HG02938 (cell line): ENCODE measurements around the gene FAM168A.
"Not testable (repeated sequence)": the region's sequence is repeated elsewhere in the genome, so short reads cannot be mapped to it uniquely, and the experiment has no call there.

Experiments
- ATAC-seq: cut with Tn5 transposase; IDR thresholded peaks from one replicate; pipeline ENCODE4 v1.9.1; 2021; ENCODE audit warnings: mild to moderate bottlenecking, moderate library complexity; ENCODE audit not compliant: unreplicated experiment

The FAM168A gene

GRCh38 chr11:73470036-73470612, 127.8 kb downstream of the FAM168A start:
- not testable (repeated sequence) for ATAC-seq

- ATAC-seq = no peak
Measured at GRCh38 chr11:73469401-73469800, 128.5 kb downstream of the FAM168A start.

DNA sequence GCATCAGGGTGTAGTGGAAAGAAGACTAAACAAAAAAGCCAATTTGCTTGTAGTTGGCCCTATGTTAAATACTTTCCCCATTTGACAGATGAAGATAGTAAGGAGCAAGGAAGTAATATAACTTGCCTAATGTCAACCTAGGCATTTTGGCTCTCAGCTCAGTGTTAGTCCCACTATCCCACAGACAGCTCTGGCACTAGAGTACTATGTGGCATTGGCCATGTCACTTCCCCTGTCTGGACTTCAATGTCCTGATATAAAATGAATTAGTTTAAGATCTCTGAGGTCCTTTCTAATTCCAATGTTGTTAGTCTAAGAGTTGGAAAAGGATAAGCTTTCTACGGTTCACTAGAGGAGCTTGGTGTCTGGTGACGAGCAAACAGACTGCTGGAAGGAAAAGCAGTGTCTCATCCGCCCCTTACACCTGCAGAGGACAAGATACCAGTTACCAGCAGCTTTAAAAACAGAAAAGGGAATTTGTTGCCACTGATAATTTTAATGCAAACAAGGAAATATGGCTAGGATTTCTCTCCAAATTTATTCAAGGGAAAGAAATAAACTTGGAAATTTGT, 129.2 kb downstream of the FAM168A start:
- ATAC-seq = no peak

- ATAC-seq = no peak
Measured at GRCh38 chr11:73467505-73467904, 130.4 kb downstream of the FAM168A start.

GRCh38 chr11:73466643-73467042, 131.3 kb downstream of the FAM168A start:
- ATAC-seq = no peak

GRCh38 chr11:73465871-73466270, 132.0 kb downstream of the FAM168A start:
- ATAC-seq = no peak

DNA sequence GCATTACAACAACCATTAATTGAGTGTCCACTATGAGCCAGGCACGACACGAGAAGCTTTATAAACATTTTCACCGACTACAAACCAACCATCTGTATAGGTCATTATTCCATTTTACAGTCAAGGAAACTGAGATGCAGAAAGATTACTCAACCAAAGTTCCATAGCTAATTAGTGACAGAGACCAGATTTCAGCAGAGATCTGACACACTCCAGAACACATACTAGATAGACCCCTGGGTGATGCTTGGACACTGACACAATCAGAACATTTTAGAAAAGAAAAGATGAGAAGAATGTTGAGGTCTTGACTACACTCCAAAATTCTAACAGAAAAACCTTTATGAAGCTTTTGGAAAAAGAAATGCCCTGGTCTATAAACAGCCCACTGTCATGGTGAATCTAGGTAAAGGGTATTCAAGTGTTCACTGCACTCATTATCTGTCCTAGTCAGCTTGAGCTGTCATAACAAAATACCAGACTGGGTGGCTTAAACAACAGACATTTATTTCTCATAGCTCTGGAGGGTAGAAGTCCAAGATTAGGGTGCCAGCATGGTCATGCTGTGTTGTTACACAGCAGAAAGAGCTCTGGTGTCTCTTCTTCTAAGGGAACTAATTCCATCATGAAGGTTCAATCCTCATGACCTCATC, 132.8 kb downstream of the FAM168A start:
- ATAC-seq = no peak

DNA sequence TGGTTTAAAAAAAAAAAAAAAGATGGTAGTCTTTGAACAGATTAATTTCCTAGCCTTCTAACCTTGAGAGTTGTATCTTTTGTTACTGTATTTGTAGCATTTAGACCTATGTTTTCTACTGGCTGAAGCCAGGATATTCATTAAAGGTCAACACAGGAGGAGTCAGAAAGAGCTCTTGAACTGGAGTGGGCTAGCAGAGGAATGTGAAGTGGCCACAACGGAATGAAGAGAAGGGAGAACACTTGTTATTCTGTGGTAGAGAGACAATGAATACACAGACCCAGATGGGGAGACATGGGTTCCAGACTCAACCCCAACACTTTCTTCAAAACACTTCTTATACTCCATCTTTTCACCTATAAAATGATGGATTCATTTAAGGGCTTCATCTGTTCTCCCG, 133.6 kb downstream of the FAM168A start:
- no peak for ATAC-seq

- no peak for ATAC-seq
Measured at GRCh38 chr11:73463359-73463758, 134.6 kb downstream of the FAM168A start.

GRCh38 chr11:73461964-73462363, 135.9 kb downstream of the FAM168A start:
- ATAC-seq = no peak

GRCh38 chr11:73461335-73461840, 136.5 kb downstream of the FAM168A start:
- ATAC-seq = no peak

- no peak for ATAC-seq
Measured at GRCh38 chr11:73458201-73458600, 139.7 kb downstream of the FAM168A start.

GRCh38 chr11:73454987-73455386, 142.9 kb downstream of the FAM168A start:
- ATAC-seq = no peak

DNA sequence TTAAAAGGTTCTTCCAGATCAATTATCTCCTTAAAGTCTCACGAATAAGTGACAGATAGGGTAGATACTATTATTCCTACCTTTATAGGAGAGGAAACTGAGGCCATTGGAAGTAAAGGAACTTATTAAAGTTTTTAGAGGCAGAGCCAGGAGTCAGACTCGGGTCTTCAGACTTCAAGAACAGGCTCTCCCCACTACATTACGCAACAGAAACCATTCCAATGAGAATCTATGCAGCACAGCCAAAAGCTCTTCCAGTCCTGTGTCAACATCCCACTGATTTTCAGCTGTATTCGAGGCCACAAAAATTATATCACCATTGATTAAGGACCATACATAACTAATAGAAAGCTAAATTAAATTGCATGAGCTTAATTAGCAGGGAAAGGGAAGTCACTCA, 144.3 kb downstream of the FAM168A start:
- ATAC-seq = no peak

GRCh38 chr11:73452726-73453125, 145.2 kb downstream of the FAM168A start:
- no peak for ATAC-seq

GRCh38 chr11:73451896-73452295, 146.0 kb downstream of the FAM168A start:
- ATAC-seq = no peak

DNA sequence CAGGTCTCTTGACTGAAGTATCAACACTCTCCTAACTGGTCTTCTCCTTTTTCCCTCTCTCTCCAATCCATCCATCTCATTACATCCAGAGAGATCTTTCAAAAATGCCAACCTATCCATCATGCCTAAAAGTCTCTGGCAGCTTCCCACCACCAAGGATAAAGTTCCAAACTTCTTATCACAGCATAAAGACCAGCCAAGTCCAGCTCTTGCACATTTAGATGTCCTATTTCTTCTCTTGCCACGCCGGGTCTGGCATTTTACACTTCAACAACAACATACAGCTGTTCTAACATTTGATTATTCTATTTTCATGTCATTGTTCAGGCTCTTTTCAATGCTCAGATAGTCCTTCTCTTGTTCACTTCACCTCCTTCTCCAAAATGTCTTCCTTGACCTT, 151.1 kb downstream of the FAM168A start:
- no peak for ATAC-seq

DNA sequence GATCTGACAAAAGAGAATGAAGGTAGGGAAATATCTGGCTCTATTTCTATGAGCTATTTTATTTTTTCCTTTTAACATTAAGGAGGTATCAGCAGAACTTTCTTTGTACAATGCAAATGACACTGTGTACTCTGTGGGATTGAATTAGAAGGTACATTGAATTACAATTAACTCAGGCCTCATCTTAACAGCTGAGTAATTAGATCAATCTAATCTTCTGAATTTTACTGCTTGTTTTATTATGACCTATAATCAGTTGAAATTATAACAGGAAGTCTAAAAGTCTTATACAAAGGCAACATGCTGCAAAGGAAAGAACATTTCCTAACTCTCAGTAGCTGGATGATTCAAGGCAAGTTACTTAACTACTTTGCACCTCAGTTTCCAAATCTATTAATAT, 151.9 kb downstream of the FAM168A start:
- ATAC-seq = no peak

- ATAC-seq = no peak
Measured at GRCh38 chr11:73439002-73439843, 158.7 kb downstream of the FAM168A start.

GRCh38 chr11:73436859-73437258, 161.1 kb downstream of the FAM168A start:
- not testable (repeated sequence) for ATAC-seq

- ATAC-seq = no peak
Measured at GRCh38 chr11:73431396-73431795, 166.5 kb downstream of the FAM168A start.
